GM19395 (cell line): ENCODE data around the gene CD8B2.
"Not testable (repeated sequence)": the region's sequence is repeated elsewhere in the genome, so short reads cannot be mapped to it uniquely, and the experiment has no call there.

Experiments
- ATAC-seq: cut with Tn5 transposase; IDR thresholded peaks from one replicate; pipeline ENCODE4 v1.9.1; 2021; ENCODE audit warnings: mild to moderate bottlenecking, moderate library complexity; ENCODE audit not compliant: unreplicated experiment

The CD8B2 gene

DNA sequence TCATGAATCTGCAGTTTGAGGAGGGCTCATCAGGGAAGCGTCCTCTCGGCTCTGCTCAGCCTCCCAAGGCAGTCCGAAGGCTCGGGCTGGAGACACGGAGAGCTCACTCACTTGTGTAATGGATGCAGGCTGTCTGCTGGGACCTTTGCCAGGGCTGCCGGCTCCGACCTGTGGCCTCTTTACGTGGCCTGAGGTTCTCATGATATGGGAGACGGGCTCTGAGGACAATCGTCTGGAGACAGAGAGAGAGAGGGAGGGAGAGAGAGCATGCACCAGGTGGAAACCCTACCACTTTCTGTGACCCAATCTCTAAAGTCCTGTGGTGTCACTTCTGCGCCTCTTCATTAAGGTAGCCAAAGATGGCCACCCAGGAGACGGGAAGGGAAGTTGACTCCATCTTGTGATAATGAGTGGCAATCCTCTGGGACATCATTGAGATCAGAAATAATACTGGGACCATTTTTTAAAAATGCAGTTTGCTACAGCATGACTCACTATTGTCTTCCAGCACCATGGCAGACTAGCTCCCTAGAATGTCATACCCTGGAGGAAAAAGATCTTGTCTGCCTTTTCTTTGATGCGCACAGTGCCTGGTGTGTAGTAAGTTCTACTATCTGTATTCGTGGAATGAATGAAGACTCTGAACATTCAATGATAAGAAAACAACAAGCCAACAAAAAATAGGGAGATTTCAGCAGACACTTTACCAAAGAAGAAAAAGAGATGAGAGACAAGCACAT is 60.2 kb downstream of the CD8B2 start:
- ATAC-seq: no peak

DNA sequence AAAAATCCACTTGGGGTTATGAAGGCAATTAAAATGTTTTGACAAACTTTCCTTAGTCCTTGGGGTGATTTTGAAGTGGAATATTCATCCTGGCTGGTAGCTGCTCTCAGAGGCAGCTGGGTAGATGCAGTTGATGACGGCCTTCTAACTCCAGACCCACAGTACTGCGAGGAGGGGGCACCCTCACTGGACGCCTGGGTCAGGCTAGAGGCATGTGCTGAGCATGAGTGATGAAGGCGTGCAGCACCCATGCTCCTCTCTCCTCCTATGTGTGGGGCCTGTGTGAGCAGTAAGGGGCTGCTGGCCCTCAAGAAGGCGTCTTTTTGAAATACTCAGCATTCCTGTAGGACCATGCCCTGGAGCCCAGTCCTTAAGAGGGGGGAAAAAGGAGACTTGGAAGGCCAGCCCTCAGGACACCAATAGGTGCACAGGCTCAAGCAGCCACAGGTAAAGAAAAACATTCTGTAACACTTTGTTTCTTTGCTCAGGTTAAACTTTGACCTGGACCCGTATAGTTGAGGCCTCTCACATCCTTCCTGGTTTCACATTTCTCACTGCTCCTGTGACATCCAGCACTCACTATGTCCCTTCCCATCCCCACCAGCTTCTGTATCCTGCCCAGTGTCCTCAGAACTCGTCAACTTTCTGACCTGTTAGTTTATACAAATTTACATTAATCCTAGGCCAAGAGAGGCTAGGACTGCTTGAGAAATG is 64.4 kb downstream of the CD8B2 start:
- ATAC-seq: no peak

DNA sequence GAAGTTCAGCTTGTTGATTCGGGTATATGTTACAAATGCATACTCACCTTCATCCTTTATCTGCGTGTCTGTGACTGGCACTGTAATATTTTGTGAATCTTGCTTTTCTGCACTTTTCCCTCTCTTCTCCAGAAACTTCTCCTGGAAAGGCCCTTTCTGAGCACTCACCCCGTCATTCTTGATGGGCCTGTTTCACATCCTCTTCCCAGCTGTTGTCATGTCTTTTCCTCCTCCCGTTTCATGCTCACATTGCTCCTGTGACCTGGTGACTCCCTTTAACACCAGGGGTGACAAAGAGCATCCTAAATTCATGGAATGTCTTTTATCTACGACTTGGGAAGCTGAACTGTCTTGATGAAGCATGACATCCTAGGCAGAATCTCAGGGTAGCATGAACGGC is 65.8 kb downstream of the CD8B2 start:
- ATAC-seq: no peak

DNA sequence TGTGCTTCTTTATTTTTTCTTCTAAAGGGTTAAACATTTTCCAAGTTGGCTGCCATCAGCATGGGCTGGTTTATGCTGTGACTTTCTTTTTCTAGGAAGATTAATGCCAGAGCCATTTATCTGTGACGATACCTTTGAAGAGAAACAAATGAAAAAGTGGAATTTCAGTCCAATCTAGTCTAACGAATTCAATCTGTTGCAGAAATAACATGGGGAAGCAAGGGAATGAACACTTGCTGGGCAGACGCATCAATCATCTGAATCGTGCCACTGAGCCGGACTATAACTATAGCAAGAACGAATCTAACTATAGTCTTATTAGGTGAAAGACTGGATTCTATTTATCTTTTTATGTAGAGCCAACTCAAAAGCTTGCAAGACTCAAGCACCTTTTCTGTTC is 66.2 kb downstream of the CD8B2 start:
- ATAC-seq: no peak

DNA sequence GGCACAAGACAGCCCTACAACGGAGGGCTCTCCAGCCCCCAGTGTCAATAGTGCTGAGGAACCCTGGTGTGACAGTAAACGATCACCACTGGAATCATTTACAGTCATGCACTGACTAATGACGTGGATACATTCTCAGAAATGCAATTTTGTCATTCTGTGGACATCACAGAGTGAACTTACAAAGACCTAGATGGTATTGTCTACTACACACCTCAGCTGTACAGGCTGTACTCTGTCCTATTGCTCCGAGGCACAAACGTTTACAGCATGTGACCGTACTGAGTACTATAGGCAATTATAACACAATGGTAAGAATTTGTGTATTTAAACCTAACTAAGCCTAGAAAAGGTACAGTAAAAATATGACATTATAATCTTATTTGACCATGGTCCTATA is 67.2 kb downstream of the CD8B2 start:
- no peak for ATAC-seq

DNA sequence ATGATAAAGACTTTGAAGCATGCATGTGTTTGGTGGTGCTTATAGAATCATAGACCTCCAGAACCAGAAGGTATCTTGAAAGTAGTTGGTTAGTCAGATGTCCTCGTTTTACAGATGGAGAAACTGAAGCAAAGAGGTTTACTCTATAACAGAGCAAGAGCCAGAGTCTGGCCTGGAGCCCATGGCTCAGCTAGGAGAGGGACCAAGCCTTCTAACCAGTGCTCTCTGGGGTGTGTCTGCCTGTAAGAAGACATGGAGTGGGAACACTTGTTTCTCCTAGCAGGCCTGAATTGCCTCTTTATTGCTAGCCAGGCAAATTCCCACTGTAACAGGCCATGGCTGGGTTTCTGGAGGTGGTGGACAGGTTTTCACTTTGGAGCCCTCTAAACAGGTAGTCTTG is 67.9 kb downstream of the CD8B2 start:
- ATAC-seq: no peak

DNA sequence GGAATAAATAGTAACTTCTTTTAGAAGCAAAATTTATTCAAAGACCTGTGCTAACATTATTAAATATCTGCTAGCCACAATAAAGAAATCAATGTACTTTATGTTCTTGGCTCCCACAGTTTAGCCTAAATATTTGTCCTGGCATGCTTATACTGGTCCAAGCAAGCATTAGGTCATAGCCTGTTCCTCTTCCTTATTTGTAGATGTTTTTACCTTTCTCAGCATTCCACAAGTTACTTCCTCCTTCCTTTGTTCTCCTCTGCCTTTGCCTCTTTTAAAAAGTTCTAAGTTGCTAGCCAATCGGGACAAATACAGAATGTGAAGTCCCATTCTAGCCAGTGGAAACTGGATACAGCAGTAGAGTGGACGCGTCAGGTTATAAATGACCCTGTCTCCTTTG is 72.6 kb downstream of the CD8B2 start:
- ATAC-seq: not testable (repeated sequence)

DNA sequence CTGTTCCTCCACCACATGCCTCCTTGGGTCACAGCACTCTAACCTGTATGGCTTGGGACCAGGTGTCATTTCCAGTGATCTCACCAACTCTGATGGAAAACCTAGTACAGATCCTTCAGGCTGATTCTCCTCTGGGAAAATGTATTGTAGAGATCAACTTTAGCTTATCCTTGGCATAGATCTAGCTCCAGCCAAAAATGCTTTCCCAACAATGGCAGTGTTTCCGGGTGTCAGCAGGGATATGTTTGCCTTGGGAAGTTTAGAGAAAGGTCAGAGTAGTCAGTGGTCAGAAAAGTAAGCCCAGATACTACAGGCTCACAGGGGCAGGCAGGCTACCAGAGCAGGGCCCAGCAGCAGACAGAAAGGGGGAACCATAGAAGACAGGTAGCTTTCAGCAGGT is 73.6 kb downstream of the CD8B2 start:
- no peak for ATAC-seq

DNA sequence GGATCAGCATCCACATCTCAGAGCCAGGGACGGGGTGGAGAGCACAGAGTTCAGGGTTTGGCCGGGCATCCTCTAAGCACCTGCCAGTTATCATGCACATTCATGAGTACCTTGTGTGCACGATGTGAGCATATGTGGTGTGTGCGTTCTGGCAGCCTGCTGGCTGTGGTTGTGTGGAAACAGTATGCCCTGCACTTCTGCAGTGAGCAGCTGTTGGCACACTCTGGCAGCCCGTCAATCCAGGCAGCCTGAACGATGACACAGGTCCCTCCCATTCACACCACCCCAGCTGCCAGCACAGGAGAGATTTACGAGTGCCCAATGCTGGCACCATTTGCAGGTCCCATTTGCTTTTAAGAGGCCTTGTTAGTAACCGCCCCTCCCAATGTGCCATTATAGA is 74.2 kb downstream of the CD8B2 start:
- ATAC-seq: no peak

DNA sequence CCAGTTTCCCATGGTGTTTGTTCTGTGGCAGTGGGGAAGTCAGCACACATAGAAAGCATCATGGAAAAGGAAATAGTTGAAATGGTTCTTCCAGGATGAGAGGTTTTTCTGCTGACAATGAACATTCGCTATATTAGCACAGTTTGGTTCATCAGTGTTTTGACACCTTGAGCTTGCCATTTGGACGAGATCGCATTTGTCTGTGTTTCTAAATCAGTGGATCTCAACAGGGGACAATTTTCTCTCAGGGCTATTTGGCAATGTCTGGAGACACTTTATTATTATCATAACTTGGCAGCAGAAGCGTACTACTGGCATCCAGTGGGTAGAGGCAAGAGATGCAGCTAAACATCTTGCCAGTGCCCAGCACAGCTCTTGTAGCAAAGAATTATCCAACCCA is 74.6 kb downstream of the CD8B2 start:
- no peak for ATAC-seq

DNA sequence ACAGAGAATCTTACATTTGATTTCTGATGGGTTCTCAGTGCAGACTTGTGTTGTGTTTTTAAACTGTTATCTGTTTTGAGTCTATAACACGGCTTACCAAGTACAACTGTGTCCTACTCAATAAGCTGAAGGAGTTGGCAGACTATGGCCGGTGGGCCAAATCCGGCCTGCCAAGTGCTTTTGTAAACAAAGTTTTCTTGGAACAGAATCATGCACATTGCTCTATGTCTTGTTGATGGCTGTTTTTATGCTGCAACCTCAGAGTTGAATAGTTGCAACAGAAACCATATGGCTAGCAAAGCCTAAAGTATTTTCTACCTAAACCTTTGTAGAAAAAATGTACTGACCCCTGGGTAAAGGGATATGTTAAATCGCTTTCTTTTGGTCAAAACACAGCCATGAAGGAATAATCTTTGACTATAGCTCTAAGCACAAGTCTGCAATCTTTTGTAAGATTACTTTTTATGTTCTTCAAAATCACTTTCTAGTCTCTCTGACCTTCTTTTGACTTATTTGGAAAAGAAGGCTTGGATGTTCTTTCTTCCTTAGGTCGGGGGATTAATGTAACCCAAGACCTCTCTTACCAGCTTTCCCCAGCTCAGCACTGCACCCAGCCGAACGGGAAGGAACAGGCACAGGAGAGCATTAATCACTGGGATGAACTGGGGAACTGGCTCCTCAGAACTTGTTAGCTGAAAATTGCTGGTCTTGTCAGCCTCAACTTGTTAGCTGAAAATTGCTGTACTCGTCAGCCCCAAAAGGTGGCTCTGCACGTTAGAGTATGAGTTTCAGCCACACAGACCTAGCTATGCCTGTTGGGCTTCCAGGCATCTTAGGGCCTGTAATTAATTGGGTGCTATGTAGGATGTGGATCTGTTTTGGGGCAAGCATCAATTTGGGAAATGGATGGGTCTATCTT is 75.4 kb downstream of the CD8B2 start:
- no peak for ATAC-seq

DNA sequence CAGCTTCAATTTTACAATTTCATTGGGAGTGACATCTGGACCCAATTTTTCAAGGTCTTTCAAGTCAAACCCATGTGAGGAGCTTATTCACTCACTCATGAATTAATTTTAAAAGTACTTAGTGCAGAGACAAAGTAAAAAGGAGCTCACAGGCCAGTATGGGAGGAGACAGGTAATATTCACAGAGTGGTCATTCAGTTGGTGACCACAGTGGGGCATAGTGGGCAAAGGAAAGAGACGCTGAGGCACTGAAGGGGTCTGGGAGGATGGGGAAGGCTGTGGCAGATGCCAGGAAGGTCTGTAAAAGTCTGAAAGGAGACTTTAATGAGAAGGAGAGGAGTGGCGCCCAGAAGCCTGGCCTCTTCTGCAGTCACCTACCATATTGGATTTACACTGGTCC is 76.0 kb downstream of the CD8B2 start:
- ATAC-seq: no peak

DNA sequence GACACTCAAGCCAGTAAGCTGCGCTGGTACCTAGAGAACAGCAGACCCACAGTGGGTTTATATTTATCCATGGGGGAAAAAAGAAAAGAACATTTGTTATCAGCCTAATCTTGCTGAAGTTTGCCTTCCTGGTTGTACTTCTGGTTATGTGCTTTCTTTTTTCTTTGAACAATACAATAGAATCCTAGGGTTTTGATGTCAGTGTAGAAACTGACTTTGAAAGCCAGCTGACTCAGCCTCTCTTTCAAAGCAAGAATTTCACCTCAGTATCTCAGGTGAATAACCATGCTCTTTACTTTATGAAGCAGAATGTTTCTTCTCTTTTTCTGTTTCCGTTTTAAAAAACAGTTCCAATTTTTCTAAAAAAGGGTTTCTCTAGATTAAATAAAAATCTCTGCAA is 78.4 kb downstream of the CD8B2 start:
- no peak for ATAC-seq

DNA sequence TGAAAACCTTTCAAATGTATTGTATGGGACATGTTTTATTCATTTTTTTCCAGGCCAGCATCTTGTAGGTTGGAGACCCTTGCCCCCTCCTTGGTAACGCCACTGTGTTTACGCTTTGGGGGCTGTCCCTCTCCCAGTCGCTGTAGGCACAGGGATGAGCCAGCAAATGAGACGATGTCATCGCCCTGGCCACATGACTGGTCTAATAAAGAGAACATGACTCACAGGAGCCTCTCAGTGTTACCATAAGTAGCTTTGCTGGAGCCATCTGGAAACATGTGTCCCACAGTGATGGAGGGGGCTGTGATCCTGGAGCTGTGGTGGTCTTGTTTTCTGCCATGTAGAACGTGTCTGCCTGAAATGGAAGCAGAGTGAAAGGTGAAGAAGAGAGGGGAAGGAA is 78.9 kb downstream of the CD8B2 start:
- no peak for ATAC-seq

DNA sequence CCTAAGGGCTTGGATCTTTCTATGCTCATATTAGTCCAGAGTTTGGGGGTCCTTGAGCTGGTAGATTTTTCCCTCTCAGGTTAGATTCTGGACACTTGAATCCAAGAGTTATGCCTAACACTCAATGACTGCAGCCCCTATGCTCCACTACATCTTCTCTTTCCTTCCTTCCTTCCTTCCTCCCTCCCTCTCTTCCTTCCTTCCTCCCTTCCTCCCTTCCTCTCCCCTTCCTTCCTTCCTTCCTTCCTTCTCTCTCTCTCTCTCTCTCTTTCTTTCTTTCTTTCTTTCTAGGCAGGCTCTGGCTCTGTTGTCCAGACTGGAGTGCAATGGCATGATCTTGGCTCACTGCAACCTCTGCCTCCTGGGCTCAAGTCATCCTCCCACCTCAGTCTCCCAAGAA is 79.3 kb downstream of the CD8B2 start:
- not testable (repeated sequence) for ATAC-seq

DNA sequence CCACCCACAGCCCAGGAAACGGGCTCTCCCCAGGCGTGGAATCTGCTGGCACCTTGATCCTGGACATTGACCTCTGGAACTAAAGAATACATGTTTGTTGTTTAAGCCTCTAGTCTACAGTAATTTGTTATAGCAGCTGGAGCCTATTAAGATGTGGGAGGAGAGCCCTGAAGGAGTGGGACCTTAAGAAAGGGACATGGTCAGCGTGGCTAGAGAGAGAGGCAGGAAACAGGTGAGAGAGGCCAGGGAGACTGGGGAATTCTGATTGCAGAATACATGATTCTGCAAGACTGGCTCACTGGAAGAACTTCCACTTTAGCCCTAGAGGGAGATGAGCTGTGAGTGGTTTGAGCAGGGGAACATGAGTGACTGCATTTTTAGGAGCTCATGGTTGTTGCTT is 83.2 kb downstream of the CD8B2 start:
- no peak for ATAC-seq
